ENCODE data around the gene TMEM178B. TPM values are rescaled to one million over a fixed set of nuclear protein-coding genes. Genes with fewer than 3 reads are reported as not detected.
A peak's percentile ranks its signal among the peaks of the same experiment; 100 is the strongest.

The TMEM178B gene
- total RNA-seq, 1 experiment from 2014 or later, result not detected

GRCh38 chr7:141258559-141258958 is 184.7 kb downstream of the TMEM178B start:
- no peak for DNase-seq (ENCODE audit: low read depth)

DNA sequence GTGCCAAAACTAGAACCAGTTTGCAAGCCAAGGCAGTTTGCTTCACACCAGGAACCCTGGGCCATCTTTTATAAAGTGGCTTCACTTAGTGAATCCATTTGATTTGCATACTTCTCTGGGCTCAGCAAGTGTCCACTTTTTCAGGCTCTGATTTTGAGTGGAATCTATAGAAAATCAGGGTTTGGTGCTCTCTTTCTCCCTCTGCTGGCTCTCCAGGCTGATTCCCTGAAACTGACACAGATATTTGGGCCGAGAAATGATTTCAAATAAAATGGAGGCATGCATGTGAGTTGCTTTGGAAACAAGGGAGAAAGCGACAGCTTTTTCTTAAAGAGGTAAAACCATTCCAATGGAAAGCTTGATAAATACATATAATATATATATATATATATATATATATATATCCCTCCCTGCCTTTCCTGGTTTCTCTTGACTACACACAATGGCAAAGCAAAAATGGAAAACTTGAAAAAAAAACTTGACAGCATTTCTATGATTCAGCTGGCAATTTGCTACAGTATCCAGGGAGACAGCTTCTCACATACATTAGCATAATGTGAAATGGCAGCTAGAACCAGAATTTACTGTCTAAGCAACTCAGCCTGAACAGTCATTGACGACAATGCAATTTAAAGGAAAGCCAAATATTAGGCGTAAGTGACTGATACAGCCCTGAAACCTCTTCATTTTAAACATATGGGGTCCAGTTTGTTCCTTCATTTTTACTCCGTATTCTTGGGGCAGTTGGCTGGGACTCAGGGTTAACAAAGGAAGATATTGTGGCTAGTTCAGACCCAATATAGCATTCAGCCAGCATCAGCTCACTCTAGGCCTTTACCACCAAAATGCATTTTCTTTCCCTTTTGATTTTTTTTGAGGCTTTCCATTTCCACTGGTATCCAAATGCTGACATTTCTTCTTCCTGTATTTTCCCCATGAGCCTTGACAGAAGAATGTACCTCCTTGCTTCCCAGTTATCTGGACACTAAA is 188.5 kb downstream of the TMEM178B start:
- no peak for DNase-seq (ENCODE audit: low read depth)

DNA sequence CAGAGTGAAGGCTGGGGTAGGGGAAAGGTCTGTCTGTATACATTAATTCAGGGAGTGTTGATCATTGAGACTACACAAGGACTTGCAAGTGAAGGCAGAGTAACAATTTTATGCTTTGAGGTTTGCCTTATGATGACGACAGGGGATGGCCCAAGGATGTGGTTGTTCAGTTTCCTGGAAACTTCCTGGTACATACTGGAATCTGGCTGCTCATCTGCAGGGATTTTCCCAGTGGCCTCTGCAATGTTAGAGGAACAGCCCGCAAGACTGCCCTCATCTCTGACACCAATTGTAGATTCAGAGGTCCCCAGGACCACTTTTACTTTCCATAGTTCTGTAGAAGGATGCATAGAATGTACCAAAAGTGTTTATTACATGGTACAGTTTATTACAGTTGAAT is 189.6 kb downstream of the TMEM178B start:
- no peak for DNase-seq (ENCODE audit: low read depth)

GRCh38 chr7:141263983-141264382 is 190.1 kb downstream of the TMEM178B start:
- DNase-seq (ENCODE audit: low read depth), result no peak

GRCh38 chr7:141264511-141264910 is 190.6 kb downstream of the TMEM178B start:
- DNase-seq (ENCODE audit: low read depth), result no peak

GRCh38 chr7:141265668-141266067 is 191.8 kb downstream of the TMEM178B start:
- no peak for DNase-seq (ENCODE audit: low read depth)

- no peak for DNase-seq (ENCODE audit: low read depth)
Measured at GRCh38 chr7:141268614-141269013, 194.8 kb downstream of the TMEM178B start.

GRCh38 chr7:141271451-141271850 is 197.6 kb downstream of the TMEM178B start:
- no peak for DNase-seq (ENCODE audit: low read depth)

GRCh38 chr7:141272417-141272816 is 198.6 kb downstream of the TMEM178B start:
- DNase-seq (ENCODE audit: low read depth), result no peak

- DNase-seq (ENCODE audit: low read depth), result no peak
Measured at GRCh38 chr7:141275350-141275749, 201.5 kb downstream of the TMEM178B start.

GRCh38 chr7:141276031-141276430 is 202.2 kb downstream of the TMEM178B start:
- DNase-seq (ENCODE audit: low read depth), result peak; percentile 8

DNA sequence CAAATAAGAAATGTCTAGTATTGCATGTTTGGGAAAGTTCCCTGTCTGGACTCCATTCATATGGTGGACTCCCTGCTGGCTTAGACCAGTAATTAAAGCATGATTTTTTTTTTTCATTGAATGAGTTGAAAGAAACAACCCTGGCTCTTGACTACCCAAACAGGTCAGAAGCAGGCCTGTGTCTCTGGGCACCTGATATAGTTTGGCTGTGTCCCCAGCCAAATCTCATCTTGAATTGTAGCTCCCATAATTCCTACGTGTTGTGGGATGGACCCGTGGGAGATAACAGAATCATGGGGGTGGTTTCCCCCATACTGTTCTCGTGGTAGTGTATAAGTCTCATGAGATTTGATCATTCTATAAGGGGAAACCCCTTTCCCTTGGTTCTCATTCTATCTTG is 206.2 kb downstream of the TMEM178B start:
- DNase-seq (ENCODE audit: low read depth), result no peak

DNA sequence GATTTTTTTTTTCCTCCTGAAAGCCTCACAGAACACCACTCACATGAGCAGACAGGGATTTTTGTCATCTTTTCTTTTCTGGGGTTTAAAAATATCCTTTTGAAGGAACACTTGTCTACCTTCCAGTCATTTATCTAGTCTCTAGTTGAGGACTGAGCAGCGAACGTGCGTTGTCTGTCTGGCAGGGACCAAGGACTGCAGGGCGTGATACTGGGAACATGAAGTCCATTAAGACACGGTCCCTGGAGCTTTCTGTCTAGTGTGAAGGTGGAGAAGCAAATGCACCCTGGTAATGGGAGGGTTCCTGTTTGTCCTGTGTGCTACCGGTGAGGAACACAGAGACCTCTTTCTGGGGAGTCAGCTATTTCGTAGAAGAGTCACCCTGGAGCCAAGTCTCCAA is 207.4 kb downstream of the TMEM178B start:
- DNase-seq (ENCODE audit: low read depth), result no peak

DNA sequence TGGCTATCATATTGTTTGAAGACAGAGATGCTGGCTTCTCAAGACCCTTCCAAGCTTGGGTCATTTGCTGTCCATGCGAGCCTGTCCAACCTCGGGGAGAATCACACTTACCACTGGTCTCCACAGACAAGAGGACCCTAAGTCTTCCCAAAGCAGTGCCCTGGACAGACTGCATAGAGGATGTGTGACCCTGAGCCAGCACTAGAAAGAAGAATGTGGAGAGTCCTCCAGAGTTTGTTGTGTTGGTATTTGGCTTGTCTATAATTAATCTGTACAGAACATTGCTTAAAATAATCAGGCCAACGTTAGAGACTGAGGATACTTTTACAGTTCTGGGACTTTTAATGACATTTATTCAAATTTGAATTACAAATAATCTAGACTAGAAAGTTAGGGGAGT is 212.7 kb downstream of the TMEM178B start:
- DNase-seq (ENCODE audit: low read depth), result no peak

GRCh38 chr7:141287936-141288335 is 214.1 kb downstream of the TMEM178B start:
- DNase-seq (ENCODE audit: low read depth), result no peak

GRCh38 chr7:141288626-141289025 is 214.8 kb downstream of the TMEM178B start:
- no peak for DNase-seq (ENCODE audit: low read depth)

DNA sequence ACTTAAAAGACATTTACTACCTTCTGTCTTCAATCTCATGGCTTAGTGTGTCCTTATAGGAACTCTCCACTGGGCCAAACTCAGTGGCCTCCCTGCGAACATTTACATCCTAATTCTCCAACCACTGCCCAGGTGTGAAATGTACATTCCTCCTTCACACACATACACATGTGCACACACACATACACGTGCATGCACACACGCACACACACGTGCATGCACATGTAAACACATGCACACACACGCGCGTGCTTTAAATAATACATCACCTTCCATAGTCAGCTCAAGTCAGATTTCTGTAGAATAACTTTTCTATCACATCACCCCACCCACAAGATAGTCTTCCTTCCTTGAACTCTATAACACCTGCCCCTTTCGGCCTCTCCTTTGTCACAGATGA is 216.5 kb downstream of the TMEM178B start:
- DNase-seq (ENCODE audit: low read depth), result no peak

- DNase-seq (ENCODE audit: low read depth), result no peak
Measured at GRCh38 chr7:141290973-141291372, 217.1 kb downstream of the TMEM178B start.

DNA sequence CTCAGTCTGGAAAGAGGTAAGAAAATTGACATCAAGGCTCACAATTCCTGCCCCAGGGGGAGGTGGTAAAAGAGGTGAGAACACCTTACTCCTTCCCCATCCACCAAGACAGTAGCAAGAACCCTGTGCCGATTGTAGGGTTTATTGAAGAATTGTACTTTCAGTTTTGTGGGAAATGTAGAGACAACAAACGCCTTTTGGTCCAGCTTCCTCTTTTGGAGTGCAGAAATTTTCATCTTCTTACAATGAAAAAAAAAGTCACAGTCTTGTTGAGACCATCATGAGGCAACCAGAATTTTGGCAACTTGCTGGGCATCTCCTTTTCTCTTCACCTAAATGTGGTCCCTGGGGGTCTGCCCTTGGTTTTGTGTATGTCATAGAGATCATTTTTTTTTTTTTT is 217.7 kb downstream of the TMEM178B start:
- DNase-seq (ENCODE audit: low read depth), result no peak

GRCh38 chr7:141294143-141294829 is 220.4 kb downstream of the TMEM178B start:
- DNase-seq (ENCODE audit: low read depth), result no peak

DNA sequence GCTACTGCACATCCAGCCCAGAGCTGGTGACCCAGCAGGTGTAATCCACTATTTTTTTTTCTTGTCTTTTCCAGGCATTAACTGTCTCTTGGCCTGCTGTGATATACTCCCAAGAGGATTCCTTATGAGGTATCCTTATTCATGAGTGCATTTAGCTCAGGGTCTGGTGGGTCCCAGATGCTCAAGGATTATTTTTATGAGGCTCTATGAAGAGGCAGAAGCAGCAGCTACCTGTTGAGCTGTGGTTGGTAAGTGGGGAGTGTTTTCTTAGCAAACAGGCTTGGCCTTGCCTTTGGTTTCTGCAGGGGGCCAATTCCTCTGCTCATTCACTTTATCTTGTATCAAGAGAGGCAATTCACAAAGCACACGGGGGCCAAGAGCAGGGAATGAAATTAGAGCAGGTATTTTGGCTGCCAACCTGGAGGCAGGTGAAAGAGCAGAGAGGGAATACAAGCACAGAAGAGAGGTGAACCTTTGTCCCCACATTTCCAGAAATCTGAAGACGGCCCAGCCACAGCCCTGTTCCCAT is 221.6 kb downstream of the TMEM178B start:
- no peak for DNase-seq (ENCODE audit: low read depth)

GRCh38 chr7:141300816-141301215 is 227.0 kb downstream of the TMEM178B start:
- no peak for DNase-seq (ENCODE audit: low read depth)

Data from HT1080 (cell line).